ENCODE measurements around the gene ROBO1. TPM values are rescaled to one million over a fixed set of nuclear protein-coding genes. Genes with fewer than 3 reads are reported as not detected.
A peak's percentile ranks its signal among the peaks of the same experiment; 100 is the strongest.

ROBO1 gene
- total RNA-seq, 1 donor from 2014 or later = 20.8 TPM

DNA sequence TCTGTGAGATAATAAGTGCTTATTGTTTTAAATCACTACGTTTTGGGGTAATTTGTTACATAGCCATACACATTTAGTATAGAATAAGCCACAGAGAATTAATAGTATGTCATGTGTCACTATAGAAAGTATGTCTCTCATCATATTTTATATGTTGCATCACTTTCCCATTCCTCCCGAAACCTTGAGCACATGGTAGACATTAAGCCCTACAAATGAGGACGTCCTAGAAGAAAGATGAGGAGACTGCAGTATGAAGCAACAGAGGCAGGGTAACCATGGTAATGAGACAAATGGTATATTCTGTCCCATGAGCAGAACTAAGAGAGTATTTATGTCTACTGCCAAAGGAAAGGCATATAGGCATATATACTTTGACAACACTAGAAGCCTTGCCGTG lies 720.2 kb downstream of the ROBO1 start:
- DNase-seq (ENCODE audit: low read depth) (no peak), FAIRE-seq (no peak)
- Histone ChIP-seq H3K4me3 (ENCODE audit: low read depth, low read length) (no peak overlapping the region), H3K27me3 (ENCODE audit: control insufficient read depth, insufficient read depth, low read length) (no peaks in the 10 kb centered on the region), H3K36me3 (ENCODE audit: control insufficient read depth, insufficient read depth, low read length) (no peaks in the 10 kb centered on the region)
- TF ChIP-seq, protein P1, sequence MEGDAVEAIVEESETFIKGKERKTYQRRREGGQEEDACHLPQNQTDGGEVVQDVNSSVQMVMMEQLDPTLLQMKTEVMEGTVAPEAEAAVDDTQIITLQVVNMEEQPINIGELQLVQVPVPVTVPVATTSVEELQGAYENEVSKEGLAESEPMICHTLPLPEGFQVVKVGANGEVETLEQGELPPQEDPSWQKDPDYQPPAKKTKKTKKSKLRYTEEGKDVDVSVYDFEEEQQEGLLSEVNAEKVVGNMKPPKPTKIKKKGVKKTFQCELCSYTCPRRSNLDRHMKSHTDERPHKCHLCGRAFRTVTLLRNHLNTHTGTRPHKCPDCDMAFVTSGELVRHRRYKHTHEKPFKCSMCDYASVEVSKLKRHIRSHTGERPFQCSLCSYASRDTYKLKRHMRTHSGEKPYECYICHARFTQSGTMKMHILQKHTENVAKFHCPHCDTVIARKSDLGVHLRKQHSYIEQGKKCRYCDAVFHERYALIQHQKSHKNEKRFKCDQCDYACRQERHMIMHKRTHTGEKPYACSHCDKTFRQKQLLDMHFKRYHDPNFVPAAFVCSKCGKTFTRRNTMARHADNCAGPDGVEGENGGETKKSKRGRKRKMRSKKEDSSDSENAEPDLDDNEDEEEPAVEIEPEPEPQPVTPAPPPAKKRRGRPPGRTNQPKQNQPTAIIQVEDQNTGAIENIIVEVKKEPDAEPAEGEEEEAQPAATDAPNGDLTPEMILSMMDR (IDR thresholded peaks at IDR 0.05; ENCODE audit: insufficient read depth, low read length, severe bottlenecking) = no peak

DNA sequence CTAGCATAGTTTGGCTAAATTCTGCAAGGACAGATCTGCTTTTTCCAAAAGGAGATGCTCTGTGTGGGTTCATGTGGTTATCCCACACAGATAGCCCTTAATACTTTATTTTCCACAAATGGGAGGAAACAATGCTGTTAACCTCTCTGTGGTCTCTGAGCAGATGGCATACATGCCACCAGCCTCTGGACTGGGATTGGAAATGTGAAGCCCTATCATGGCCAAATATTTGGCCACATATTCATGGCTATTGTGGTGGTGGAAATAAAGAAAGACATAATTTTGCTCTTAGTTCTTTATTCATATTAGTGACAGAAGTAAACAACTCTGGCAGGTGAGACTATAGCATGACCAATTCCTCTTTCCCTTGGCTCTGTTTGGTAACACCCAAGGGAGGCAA lies 726.2 kb downstream of the ROBO1 start:
- H3K36me3 ChIP-seq (ENCODE audit: control insufficient read depth, insufficient read depth, low read length) = no peaks in the 10 kb centered on the region
- TF ChIP-seq, protein P1 (IDR thresholded peaks at IDR 0.05; ENCODE audit: insufficient read depth, low read length, severe bottlenecking) = no peak
- no peak overlapping the region for H3K4me3 ChIP-seq (ENCODE audit: low read depth, low read length)
- no peak for DNase-seq (ENCODE audit: low read depth)
- H3K27me3 ChIP-seq (ENCODE audit: control insufficient read depth, insufficient read depth, low read length) = no peaks in the 10 kb centered on the region
- no peak for FAIRE-seq

DNA sequence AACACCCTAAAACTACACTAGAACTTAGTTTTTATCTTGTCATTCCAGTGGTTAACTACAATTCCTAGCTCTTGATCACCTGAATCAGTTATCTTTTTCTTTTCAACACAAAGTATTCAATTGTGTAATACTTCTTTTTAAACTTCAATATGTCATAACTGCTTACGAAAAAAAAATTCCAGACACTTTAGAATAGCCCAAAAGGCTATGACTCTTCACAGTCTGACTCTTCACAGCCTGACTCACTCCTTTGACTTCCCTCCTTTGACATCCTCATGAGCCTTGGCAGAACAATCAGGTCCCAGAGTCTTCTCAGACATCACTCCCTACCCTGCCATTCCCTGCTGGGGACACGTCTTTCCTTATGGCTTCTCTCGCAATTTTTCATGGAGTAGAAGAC lies 727.1 kb downstream of the ROBO1 start:
- TF ChIP-seq, protein P1 (IDR thresholded peaks at IDR 0.05; ENCODE audit: insufficient read depth, low read length, severe bottlenecking) = no peak
- Histone ChIP-seq H3K4me3 (ENCODE audit: low read depth, low read length) (no peak overlapping the region), H3K27me3 (ENCODE audit: control insufficient read depth, insufficient read depth, low read length) (no peaks in the 10 kb centered on the region), H3K36me3 (ENCODE audit: control insufficient read depth, insufficient read depth, low read length) (no peaks in the 10 kb centered on the region)
- peak; percentile 94 for DNase-seq (ENCODE audit: low read depth)
- no peak for FAIRE-seq

DNA sequence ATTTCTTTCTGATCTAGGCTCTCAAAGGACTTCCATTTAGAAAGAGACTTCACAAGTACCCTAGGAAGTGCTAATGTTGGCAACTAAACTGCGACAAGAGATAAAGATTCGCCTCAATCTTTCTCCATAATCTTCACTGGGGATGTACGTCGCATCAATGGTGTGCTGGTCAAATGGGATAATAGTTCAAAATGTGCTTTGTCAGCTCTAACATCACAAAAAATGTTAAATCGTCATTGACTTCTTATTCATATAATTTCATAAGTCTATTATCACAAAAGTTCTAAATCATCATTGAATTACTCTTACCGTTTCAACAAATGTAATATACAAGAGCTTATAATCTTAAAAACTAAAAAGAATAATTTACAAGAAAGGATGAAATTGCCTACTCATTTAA lies 727.7 kb downstream of the ROBO1 start:
- Histone ChIP-seq H3K36me3 (ENCODE audit: control insufficient read depth, insufficient read depth, low read length) (no peaks in the 10 kb centered on the region), H3K4me3 (ENCODE audit: low read depth, low read length) (no peak overlapping the region), H3K27me3 (ENCODE audit: control insufficient read depth, insufficient read depth, low read length) (no peaks in the 10 kb centered on the region)
- FAIRE-seq (no peak), DNase-seq (ENCODE audit: low read depth) (no peak)
- TF ChIP-seq, protein P1 (IDR thresholded peaks at IDR 0.05; ENCODE audit: insufficient read depth, low read length, severe bottlenecking) = no peak

DNA sequence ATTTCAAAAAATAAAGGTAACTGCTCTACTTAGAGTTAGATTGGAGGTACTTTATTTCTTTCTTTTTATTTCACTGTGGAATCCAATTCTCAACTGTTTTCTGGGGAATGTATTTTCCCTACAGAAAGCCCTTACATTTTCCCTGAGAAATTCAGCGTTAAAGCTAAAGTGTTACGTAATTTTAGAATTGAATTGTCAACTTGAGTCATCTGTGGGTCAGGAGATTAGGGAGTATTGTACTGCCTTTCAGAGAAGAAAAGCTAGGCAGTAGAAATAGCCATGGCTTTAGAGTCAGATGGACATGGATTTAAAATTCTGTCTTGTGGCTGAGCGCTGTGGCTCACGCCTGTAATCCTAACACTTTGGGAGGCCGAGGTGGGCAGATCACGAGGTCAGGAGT lies 728.6 kb downstream of the ROBO1 start:
- FAIRE-seq = no peak
- DNase-seq (ENCODE audit: low read depth) = peak; percentile 59
- TF ChIP-seq, protein P1 (IDR thresholded peaks at IDR 0.05; ENCODE audit: insufficient read depth, low read length, severe bottlenecking) = no peak
- Histone ChIP-seq H3K4me3 (ENCODE audit: low read depth, low read length) (no peak overlapping the region), H3K27me3 (ENCODE audit: control insufficient read depth, insufficient read depth, low read length) (no peaks in the 10 kb centered on the region), H3K36me3 (ENCODE audit: control insufficient read depth, insufficient read depth, low read length) (no peaks in the 10 kb centered on the region)

DNA sequence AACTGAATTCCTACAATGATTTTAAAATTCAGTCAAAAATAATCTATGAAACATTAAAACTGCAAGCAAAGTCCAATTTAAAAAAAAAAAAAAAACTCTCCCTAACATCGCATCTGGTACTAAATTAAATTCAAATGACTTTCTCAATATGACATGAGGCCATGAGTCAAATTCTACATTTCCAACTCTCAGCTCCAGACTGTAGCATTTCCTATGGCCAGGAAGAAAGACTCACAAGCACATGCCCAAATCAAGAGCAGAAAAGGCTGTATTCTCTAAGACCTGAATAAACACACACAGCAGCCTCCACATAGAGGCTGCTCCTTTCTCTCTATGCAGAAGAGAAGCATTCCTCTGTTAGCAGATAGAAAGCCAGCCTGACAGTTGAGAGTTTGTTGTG lies 729.2 kb downstream of the ROBO1 start:
- TF ChIP-seq, protein P1 (IDR thresholded peaks at IDR 0.05; ENCODE audit: insufficient read depth, low read length, severe bottlenecking) = no peak

More for the DNA sequence above, 729.2 kb downstream of the ROBO1 start:
- DNase-seq (ENCODE audit: low read depth) = no peak
- FAIRE-seq = no peak
- no peak overlapping the region for H3K4me3 ChIP-seq (ENCODE audit: low read depth, low read length)
- no peaks in the 10 kb centered on the region for H3K36me3 ChIP-seq (ENCODE audit: control insufficient read depth, insufficient read depth, low read length)
- no peaks in the 10 kb centered on the region for H3K27me3 ChIP-seq (ENCODE audit: control insufficient read depth, insufficient read depth, low read length)

Measured in bronchial epithelial cell (primary cell).